ENCODE measurements around the gene A2M. TPM values are rescaled to one million over a fixed set of nuclear protein-coding genes. Genes with fewer than 3 reads are reported as not detected.

The A2M gene
- total RNA-seq, 1 donor from 2014 or later = 846 TPM

DNA sequence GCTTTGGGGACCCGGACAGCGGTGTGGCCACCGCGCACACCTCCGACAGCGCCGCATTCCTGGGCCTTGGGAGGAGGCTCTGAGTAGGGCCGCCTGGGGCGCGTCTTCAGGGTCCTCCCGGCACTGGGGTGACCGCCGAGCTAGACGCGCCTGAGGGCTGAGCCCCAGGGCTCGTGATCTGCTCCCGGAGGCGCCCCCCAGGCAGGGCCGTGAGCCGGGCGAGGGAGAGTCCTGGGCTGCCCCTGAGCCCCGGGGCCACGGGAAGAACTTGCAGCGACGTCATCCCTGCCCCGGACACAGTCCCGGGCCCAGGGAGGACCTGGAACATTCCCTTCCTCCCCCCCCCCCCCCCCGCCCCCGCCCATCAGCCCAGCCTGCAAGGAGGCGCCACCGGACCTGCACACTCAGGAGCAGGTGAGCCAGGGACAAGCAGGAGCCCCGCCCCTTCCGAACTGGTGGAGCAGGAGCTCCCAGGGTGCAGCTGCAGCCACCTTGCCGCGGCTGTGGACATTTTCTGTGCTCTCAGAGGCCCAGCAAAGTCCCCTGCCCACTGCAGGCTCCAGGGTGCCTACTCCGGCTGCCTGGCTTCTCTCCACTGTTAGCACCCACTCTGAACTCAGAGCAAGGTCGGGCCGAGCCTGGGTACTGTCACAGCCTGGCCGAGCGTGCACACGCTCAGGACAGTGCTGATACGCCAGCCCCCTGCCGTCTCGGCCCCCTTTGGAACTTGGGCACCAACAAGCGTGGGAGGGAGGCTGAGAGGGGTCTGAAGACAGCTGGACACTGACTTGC is 50.7 kb downstream of the A2M start:
- DNase-seq (ENCODE audit: low spot score in 2 of 2) = peak in 1 of 2 donors; percentile 84
- Histone ChIP-seq H3K36me3 (peaks cover 23 to 27% of the 10 kb centered on the region in 2 donors), H3K9me3 (no peaks in the 10 kb centered on the region), H3K4me1 (peaks cover 0 to 15% of the 10 kb centered on the region in 2 donors), H3K4me3 (peak overlapping the region; percentile 70 to 99), H3K27ac (peak overlapping the region; percentile 98 to 100), H3K27me3 (no peaks in the 10 kb centered on the region)
- TF ChIP-seq, protein P1, sequence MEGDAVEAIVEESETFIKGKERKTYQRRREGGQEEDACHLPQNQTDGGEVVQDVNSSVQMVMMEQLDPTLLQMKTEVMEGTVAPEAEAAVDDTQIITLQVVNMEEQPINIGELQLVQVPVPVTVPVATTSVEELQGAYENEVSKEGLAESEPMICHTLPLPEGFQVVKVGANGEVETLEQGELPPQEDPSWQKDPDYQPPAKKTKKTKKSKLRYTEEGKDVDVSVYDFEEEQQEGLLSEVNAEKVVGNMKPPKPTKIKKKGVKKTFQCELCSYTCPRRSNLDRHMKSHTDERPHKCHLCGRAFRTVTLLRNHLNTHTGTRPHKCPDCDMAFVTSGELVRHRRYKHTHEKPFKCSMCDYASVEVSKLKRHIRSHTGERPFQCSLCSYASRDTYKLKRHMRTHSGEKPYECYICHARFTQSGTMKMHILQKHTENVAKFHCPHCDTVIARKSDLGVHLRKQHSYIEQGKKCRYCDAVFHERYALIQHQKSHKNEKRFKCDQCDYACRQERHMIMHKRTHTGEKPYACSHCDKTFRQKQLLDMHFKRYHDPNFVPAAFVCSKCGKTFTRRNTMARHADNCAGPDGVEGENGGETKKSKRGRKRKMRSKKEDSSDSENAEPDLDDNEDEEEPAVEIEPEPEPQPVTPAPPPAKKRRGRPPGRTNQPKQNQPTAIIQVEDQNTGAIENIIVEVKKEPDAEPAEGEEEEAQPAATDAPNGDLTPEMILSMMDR (IDR thresholded peaks at IDR 0.05) = no peak
- intact Hi-C loops (cut with DNase I) = loop anchor here (2.0 to 10.0 kb wide), 4 partner anchors 52 to 590 kb away; partner anchors contain the start of genes A2M and M6PR

DNA sequence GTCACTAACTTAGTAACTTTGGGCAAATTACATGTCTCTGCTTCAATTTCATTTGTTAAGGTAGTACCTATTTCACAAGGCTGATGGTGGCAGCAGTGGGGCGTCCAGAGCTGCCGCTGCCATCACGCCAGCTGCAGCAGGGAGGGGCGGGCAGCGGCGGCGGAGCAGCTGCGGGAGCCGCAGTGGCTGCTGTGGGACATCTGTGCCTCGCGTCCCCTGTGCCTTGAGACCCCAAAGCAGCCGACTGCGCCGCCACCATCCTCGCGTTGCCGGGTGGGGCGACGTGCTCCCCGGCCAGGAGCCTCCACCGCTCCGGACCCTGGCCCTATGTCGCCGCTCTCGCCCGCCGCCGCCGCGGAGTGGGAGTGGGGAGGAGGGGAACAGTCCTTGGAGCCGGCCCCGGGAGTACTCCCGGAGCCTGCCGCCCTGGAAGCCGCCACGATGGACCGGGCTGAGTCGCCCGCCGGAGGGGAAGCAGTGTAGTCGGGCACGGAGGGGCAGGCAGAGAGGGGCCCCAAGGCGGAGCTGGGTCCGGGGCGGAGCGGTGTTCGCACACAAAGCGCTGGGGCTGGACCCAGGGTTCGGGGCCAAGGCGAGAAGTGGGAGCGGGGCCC is 51.4 kb downstream of the A2M start:
- peak in 1 of 2 donors; percentile 82 for DNase-seq (ENCODE audit: low spot score in 2 of 2)
- intact Hi-C loops (cut with DNase I) = loop anchor here (2.0 to 10.0 kb wide), 3 partner anchors 53 to 590 kb away; partner anchors contain the start of genes A2M and M6PR

DNA sequence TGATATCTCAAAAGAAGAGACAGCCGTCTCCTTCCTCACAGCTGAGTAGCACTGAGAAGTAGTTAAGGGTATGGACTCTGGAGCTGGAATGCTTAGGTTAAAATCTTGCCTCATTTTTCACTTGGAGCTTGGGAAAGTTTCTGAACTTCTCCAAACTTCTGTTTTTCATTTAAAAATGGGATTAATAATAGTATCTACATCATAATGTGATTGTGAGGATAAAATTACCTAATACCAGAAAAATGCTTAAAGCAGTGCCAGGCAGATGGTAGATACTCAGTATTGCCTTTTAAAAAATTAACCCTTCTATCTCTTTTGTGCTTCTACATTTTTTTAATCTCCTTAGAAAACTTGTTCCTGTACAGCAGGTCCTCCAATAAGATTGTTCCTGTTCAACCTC is 63.1 kb downstream of the A2M start:
- H3K9me3 ChIP-seq = no peaks in the 10 kb centered on the region
- H3K36me3 ChIP-seq = no peaks in the 10 kb centered on the region
- intact Hi-C loops (cut with DNase I) = no loop called here
- no peak overlapping the region for H3K27ac ChIP-seq
- no peaks in the 10 kb centered on the region for H3K27me3 ChIP-seq
- DNase-seq (ENCODE audit: low spot score in 2 of 2) = no peak
- no peak overlapping the region for H3K4me3 ChIP-seq
- TF ChIP-seq, protein P1 (IDR thresholded peaks at IDR 0.05) = no peak
- no peaks in the 10 kb centered on the region for H3K4me1 ChIP-seq

More for the DNA sequence above, 51.4 kb downstream of the A2M start:
- TF ChIP-seq, protein P1 (IDR thresholded peaks at IDR 0.05) = peak; percentile 36 to 59 (median 38)
- Histone ChIP-seq H3K4me3 (peak overlapping the region; percentile 70 to 99), H3K36me3 (peaks cover 20 to 21% of the 10 kb centered on the region in 2 donors), H3K27me3 (no peaks in the 10 kb centered on the region), H3K9me3 (no peaks in the 10 kb centered on the region), H3K27ac (peak overlapping the region; percentile 98 to 100), H3K4me1 (peaks cover 0 to 15% of the 10 kb centered on the region in 2 donors)

DNA sequence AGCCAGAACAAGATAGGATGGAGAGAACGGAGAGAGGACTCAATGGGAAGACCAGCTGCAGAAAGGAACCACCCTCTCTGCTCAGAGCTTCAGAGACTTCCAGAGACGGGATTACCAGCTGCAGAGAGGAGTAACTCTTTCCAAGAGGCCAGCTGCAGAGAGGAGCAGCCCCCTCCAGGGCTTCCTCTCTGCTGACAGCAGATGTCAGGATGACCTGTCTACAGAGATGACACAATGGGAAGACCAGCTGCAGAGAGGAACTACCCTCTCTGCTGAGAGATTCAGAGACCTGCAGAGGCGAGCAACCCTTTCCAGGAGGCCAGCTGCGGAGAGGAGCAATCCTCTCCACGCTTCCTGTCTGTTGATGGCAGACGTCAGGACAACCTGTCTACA is 64.6 kb downstream of the A2M start:
- no peak for DNase-seq (ENCODE audit: low spot score in 2 of 2)
- Histone ChIP-seq H3K27ac (no peak overlapping the region), H3K4me1 (no peaks in the 10 kb centered on the region), H3K36me3 (no peaks in the 10 kb centered on the region), H3K27me3 (no peaks in the 10 kb centered on the region), H3K4me3 (no peak overlapping the region), H3K9me3 (no peaks in the 10 kb centered on the region)
- TF ChIP-seq, protein P1 (IDR thresholded peaks at IDR 0.05) = no peak
- intact Hi-C loops (cut with DNase I) = no loop called here

DNA sequence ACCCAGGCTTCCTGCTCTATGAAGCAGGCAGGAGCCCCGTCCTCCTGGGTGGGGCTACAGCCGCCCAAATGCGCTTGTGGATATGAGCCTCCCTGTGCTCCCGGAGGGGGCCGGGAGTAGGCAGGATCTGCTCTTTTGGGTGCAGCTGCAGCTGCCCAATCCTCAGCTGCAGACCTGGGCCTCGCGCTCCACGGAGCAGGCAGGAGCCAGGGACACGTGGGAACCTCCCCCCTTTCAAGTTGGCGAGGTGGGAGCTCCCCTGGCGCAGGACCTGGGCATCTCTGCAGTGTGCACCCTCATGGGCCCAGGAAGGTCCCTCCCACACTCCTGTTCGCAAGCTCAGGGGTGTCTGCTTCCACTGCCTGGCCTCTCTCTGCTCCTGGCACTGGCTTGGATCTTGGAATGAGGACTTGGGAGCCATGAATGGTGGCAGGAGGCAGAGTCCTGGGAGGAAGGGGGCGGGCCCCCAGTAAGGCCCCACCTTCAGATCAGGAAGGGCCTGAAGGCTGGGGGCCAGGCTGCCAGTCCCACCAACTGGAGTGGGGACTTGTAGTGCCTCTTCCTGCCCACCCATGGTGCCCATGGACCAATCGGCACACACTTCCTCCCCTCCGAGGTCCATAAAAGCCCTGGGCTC is 65.1 kb downstream of the A2M start:
- Histone ChIP-seq H3K27me3 (no peaks in the 10 kb centered on the region), H3K9me3 (no peaks in the 10 kb centered on the region), H3K4me3 (no peak overlapping the region), H3K27ac (no peak overlapping the region), H3K4me1 (no peaks in the 10 kb centered on the region), H3K36me3 (no peaks in the 10 kb centered on the region)
- intact Hi-C loops (cut with DNase I) = no loop called here
- TF ChIP-seq, protein P1 (IDR thresholded peaks at IDR 0.05) = no peak
- DNase-seq (ENCODE audit: low spot score in 2 of 2) = no peak
